HG03460 (cell line): ENCODE data around the gene CLP1.
A peak's percentile ranks its signal among the peaks of the same experiment; 100 is the strongest.

Source experiments
- ATAC-seq: cut with Tn5 transposase; IDR thresholded peaks from one replicate; pipeline ENCODE4 v1.9.1; 2021; ENCODE audit not compliant: unreplicated experiment

Gene CLP1

GRCh38 chr11:57657194-57658022 is at the start of gene CLP1:
Gene CLP1, plus strand, starts transcription at chr11:57657762. Its CDS starts 1,715 bp downstream, at chr11:57659477.
- peak; percentile 98 for ATAC-seq

- no peak for ATAC-seq
Observed at GRCh38 chr11:57610170-57610569, 47.4 kb upstream of the CLP1 start.

- ATAC-seq, result no peak
Observed at GRCh38 chr11:57614234-57614772, 43.3 kb upstream of the CLP1 start.

DNA sequence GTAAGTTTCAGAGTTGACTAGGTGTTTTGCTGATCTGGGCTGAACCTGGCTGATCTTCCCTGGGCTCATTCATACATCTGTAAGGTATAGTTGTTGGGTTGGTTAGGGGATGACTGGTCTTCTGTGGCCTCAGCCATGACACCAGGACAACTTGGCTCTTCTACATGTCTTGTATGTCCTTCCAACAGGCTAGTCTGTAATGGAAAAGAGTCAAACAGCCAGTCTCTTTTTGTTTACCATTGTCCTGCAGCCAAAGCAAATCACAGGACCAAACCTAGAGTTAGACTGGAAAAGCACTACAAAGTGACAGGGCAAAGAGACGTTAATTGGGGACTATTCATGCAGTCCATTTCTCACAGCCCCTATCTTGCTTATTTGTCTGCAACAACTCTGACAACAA is 42.3 kb upstream of the CLP1 start:
- no peak for ATAC-seq

GRCh38 chr11:57616595-57616994 is 41.0 kb upstream of the CLP1 start:
- no peak for ATAC-seq

- ATAC-seq, result no peak
Observed at GRCh38 chr11:57618438-57618837, 39.1 kb upstream of the CLP1 start.

DNA sequence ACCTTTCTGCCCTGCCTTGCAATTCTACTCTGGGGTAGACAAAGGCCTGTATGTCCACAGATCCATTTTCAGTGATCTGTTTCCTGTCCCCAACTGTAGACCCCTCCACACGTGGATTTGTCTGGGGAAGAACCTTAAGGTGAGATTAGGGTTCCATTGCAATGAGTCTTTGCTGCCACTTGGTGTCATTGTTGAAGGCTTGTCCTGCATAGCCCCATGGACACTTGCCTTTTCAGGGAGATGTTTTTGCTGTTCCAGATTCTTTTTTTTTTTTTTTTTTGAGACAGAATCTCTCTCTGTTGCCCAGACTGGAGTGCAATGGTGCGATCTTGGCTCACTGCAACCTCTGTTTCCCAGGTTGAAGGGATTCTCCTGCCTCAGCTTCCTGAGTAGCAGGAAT is 38.2 kb upstream of the CLP1 start:
- no peak for ATAC-seq

DNA sequence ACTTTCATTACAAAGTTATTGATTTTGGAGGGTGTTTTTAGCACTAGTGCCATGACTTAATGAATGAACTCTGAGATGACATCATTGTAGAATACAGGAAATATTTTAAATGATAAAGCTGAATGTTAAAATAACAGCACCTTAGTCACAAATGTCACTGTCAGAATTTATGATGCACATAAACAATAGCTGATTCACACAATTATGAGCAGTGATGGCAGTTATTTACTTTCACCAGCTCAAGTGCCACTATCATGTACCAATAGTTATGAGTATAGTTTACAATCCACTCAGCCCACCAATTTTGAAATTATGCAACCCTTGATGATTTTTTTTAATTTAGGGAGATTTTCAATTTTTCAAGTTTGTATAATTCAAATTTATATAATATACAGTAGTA is 37.1 kb upstream of the CLP1 start:
- no peak for ATAC-seq

GRCh38 chr11:57622263-57622662 is 35.3 kb upstream of the CLP1 start:
- ATAC-seq, result no peak

DNA sequence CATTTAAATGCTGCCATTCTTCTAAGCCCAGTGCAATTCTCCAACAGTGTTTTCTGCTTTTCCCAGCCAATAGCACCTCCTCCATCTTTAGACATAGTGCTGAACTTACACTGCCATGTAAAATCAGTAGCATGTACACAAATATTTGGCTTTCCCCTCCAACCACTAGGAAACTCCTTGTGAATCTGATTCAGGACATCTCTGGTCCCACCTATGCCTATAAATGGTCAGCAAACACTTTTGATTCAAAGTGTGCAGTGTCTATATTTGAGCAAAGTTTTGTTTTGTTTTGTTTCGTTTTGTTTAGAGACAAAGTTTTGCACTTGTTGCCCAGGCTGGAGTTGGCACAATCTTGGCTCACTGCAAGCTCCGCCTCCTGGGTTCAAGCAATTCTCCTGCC is 32.7 kb upstream of the CLP1 start:
- ATAC-seq, result no peak

DNA sequence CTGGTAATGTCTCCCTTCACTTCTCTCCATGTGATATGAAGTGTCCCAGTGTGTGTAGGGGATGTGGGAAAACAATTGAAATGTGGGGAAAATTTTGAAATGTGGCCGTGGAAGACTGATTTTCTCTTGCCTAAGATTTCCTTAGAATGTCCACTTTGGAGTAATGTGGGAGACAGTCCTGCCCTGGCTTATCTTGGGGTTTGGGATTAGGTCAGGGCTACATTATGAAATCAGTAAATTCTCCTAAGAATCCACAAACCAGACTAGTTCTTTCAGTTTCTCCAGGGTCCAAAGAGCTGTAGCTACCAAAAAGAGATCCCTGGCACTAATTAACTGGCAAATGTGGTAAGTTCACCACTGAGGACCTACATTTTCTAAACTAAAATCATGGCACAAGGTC is 30.7 kb upstream of the CLP1 start:
- ATAC-seq, result no peak

DNA sequence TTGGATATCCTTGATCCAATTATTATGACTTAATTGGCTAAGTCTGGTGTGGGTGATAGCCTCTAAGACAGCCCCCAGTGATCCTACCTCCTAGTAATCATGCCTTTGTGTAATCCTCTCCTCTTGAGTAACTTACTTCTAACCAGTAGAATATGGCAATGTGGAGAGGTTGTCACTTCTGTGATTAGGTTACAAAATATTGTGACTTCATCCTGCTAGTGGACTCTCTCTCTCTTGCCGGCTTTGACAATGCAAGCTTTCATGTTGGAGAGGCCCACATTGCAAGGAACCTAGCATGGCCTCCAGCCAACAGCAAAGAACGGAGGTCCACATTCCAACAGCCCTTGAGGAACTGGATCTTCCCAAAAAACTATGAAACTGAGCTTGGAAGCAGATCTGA is 27.4 kb upstream of the CLP1 start:
- ATAC-seq, result no peak

DNA sequence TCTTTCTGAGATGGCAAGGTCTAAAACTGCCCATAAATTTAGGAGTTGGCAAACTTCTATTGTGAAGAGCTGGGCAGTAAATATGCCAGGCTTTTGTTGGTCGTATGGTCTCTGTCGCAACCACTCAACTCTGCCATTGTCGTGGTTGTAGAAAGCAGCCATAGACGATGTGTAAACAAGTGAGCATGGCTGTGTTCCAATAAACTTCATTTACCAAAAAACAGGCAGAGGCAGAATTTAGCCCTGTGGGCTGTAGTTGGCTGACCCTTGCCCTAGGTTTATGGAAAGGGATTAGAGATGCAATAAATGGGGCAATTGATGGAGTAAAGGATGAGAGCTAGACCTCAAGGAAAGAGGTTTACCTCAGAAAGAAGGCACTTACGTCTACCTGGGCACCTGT is 25.4 kb upstream of the CLP1 start:
- ATAC-seq, result no peak

DNA sequence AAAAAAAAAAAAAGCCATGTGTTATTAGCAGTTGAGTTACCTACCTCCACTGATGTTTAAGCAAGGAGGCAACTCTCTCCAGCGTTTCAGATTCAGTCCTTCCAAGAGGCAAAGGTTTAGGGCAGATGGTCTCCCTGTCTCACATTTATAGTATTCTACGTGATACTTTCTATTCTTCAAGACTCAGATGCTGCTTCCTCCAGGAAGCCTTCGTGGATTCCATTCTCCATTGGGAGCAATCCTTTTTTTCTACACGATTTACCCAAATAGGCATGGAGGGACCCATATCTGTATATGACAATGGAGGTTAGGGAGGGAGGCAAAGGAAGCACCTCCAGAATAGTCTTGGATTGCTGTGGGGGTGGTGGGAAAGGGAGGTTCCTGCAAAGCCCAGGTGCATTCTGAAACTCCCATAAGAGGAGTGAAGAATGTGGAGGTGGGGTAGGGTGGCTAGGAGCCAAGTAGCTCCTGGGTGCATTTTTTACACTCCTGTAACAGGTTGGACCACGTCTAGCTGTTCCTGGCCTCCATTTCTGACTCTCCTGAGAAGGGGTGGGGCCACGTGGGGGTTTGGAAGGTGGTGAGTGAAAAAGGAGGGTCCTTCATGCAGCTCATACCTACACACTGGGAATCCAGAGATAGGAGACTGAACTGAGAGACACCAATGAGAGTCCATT is 24.0 kb upstream of the CLP1 start:
- no peak for ATAC-seq

GRCh38 chr11:57634311-57634710 is 23.3 kb upstream of the CLP1 start:
- ATAC-seq, result no peak

DNA sequence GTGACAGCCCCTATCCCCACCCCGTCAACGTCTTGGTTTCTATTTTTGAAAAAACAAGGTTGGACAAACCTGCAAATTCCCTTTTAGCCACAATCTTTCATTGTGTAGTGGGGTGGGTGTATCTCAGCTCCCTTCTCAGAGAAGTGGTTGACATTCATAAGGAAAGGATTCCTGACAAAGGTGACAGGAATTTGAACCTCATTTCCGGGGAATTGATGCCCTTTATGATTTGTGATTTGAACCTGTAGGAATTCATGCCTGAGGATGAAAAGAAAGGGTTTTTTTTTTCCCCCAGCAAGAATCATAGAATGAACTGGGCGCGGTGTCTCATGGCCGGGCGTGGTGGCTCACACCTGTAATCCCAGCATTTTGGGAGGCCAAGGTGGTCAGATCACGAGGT is 22.3 kb upstream of the CLP1 start:
- no peak for ATAC-seq

DNA sequence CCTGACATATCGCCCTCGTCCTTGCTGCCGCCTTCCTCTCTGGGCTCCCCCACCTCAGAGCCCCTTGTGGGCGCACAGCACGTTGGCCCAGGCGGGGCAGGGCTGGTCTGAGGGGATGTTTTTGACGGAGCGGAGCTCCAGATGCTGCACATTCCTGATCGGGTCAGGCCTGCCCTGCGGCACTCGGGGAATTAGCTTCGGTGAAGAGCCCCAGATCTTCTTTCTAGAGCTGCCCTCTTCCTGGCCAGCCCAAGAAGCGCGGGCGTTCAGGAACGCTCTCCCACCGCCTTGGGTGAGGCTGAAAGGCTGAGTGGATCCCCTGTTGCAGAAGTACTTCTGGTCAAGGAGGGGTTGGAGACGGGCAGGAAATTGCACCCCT is 19.9 kb upstream of the CLP1 start:
- no peak for ATAC-seq

- ATAC-seq, result no peak
Observed at GRCh38 chr11:57638005-57638781, 19.4 kb upstream of the CLP1 start.

GRCh38 chr11:57638811-57639320 is 18.7 kb upstream of the CLP1 start:
- ATAC-seq, result no peak

DNA sequence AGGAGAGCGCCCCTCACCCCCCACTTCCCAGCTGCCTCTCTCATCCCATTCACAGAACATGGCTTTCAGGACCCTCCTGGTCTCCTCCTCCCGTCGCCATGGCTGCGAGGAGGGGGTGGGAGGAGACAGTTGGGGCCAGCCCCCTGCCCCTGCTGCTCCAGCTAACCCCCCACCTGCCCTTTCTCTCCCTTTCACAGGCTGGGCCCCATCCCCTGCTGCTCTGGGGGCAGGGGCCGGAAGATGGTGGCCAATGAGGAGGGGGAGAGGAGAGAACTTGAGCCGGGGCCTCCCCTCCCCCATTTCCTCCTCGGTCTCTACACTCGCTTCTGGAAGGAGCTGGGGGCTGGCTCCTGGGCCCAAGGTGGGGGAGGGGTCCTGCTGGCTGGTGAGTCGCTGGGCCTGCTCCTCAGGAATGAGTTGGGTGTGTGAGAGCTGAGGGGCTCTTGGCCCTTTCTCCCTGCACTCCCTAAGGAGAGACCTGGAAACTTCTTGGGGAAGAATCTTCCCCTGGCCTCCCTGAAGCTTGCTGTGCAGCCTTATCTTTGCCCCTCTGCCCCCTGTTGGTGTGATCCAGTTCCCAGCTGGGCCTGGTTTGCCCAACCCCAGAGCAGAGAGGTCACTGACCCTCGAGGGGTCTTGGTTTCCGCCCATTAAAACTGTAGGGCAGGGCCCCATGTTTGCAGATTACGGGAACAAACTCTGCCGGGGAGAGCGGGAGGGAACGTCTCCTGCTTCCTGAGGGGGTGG is 18.1 kb upstream of the CLP1 start:
- no peak for ATAC-seq
